Adipocyte (in vitro differentiated cells): ENCODE results near the gene BRD2.
"Not testable (repeated sequence)": the region's sequence is repeated elsewhere in the genome, so short reads cannot be mapped to it uniquely, and the experiment has no call there.

Experiments used
- DNase-seq: peaks from one replicate; pipeline ENCODE4 v3.0.0-alpha.2; 2015; ENCODE audit warnings: low read depth
- H3K27me3 ChIP-seq: replicated peaks from 2 replicates; pipeline ENCODE4 v1.7.0; 2013; ENCODE audit warnings: mild to moderate bottlenecking, low read length, moderate library complexity; ENCODE audit not compliant: control insufficient read depth, insufficient read depth
- H3K36me3 ChIP-seq: 2 replicates; pipeline ENCODE4 v1.7.0; 2013; ENCODE audit warnings: low read length, mild to moderate bottlenecking, moderate library complexity; ENCODE audit not compliant: control insufficient read depth, insufficient read depth, severe bottlenecking
- H3K4me1 ChIP-seq: 2 replicates; pipeline ENCODE4 v1.7.0; 2013; ENCODE audit warnings: mild to moderate bottlenecking, low read length, moderate library complexity; ENCODE audit not compliant: control insufficient read depth, insufficient read depth
- H3K4me3 ChIP-seq: 2 replicates; pipeline ENCODE4 v1.7.0; 2013; ENCODE audit warnings: mild to moderate bottlenecking, low read length, moderate library complexity
- H3K9ac ChIP-seq: 2 replicates; pipeline ENCODE4 v1.7.0; 2013; ENCODE audit warnings: mild to moderate bottlenecking, low read length, moderate library complexity
- H3K9me3 ChIP-seq: 2 replicates; pipeline ENCODE4 v1.7.0; 2013; ENCODE audit warnings: mild to moderate bottlenecking, low read length, moderate library complexity; ENCODE audit not compliant: control insufficient read depth

Gene BRD2

GRCh38 chr6:32940656-32941213, 27.7 kb upstream of the BRD2 start, which contains the start of gene HLA-DMB:
HLA-DMB (minus strand) TSS chr6:32941028; CDS start chr6:32940807, 221 bp downstream.
- no peaks in the 10 kb centered on the region for H3K9me3 ChIP-seq
- DNase-seq = peak; percentile 90
- H3K4me3 ChIP-seq = peak within 1 kb of the TSS; percentile 74
- no peaks in the 10 kb centered on the region for H3K36me3 ChIP-seq
- peak within 1 kb of the TSS; percentile 49 for H3K9ac ChIP-seq
- no peaks in the 10 kb centered on the region for H3K4me1 ChIP-seq
- no peaks in the 10 kb centered on the region for H3K27me3 ChIP-seq

DNA sequence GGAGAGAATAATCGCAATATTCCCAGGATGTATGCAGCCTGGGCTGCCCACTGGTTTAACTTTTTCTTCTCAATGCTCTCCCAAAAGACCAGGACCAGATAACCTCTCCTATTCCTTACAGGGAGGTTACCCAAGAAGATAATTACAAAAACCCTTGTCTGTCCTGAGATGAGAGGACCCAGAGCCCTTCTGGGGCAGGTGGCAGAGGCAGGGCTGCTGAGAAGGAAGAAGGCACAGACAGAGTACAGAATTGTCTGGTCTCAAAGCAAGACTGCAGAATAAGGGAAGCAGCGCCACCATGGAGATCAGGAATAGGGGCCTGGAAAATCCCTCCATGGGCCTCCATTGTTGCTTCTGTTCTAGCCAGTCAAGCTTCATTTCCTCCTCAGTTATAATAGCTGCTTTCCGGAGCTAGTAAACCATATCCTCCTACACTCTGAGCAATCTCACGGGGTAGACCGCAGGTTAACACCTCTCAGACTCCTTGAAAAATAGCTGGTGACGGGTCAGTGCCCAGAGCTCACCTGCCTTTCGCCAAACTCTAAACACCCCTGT, 27.1 kb upstream of the BRD2 start:
- H3K4me1 ChIP-seq = no peaks in the 10 kb centered on the region
- no peak for DNase-seq
- H3K27me3 ChIP-seq = no peaks in the 10 kb centered on the region
- H3K9ac ChIP-seq = no peak overlapping the region
- H3K4me3 ChIP-seq = peak overlapping the region; percentile 74
- no peaks in the 10 kb centered on the region for H3K9me3 ChIP-seq
- H3K36me3 ChIP-seq = no peaks in the 10 kb centered on the region

DNA sequence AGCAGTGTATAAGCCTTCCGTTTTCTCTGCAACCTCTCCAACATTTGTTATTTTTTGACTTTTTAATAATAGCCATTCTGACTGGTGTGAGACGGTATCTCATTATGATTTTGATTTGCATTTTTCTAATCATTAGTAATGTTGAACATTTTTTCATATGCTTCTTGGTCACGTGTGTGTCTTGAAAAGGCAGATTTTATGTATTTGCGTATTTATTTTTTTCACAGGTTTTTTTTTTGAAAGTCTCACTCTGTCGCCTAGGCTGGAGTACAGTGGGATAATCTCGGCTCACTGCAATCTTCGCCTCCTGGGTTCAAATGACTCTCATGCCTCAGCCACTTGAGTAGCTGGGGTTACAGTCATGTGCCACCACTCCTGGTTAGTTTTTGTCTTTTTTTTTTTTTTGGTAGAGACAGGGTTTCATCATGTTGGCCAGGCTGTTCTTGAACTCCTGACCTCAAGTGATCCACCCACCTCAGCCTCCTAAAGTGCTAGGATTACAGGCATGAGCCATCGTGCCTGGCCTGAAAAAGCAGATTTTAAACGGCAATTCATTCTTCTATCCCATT, 25.8 kb upstream of the BRD2 start:
- H3K4me3 ChIP-seq, H3K9ac ChIP-seq, H3K9me3 ChIP-seq, H3K4me1 ChIP-seq, H3K36me3 ChIP-seq, DNase-seq, H3K27me3 ChIP-seq: not testable (repeated sequence)

GRCh38 chr6:32943864-32944649, 24.3 kb upstream of the BRD2 start:
- Histone ChIP-seq H3K4me1 (no peaks in the 10 kb centered on the region), H3K9ac (no peak overlapping the region), H3K9me3 (no peaks in the 10 kb centered on the region), H3K36me3 (no peaks in the 10 kb centered on the region), H3K27me3 (no peaks in the 10 kb centered on the region), H3K4me3 (no peak overlapping the region)
- no peak for DNase-seq

- Histone ChIP-seq H3K4me3 (no peak overlapping the region), H3K4me1 (peaks cover 1% of the 10 kb centered on the region), H3K36me3 (no peaks in the 10 kb centered on the region), H3K9ac (no peak overlapping the region), H3K27me3 (no peaks in the 10 kb centered on the region), H3K9me3 (no peaks in the 10 kb centered on the region)
- no peak for DNase-seq
Measured at GRCh38 chr6:32945108-32945760, 23.2 kb upstream of the BRD2 start.

DNA sequence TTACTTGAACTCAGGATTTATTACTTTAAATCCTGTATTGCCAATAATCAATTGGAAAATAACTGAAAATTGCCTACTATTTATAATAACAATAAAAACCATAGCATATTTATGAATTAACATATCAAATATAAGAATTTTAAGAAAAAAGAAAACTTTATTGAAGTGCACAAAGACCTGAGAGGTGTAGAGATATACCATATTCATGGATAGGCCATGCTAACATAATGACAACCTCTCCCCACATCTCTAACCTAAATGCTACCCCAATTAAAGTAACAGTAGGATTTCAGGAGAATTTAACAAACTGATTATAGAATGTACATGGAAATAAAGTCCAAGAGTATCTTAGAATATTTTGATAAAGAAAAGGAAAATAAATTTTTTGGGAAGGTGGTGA, 22.4 kb upstream of the BRD2 start:
- no peaks in the 10 kb centered on the region for H3K36me3 ChIP-seq
- DNase-seq = no peak
- no peak overlapping the region for H3K9ac ChIP-seq
- H3K4me1 ChIP-seq = peaks cover 5% of the 10 kb centered on the region
- no peak overlapping the region for H3K4me3 ChIP-seq
- no peaks in the 10 kb centered on the region for H3K9me3 ChIP-seq
- H3K27me3 ChIP-seq = no peaks in the 10 kb centered on the region

DNA sequence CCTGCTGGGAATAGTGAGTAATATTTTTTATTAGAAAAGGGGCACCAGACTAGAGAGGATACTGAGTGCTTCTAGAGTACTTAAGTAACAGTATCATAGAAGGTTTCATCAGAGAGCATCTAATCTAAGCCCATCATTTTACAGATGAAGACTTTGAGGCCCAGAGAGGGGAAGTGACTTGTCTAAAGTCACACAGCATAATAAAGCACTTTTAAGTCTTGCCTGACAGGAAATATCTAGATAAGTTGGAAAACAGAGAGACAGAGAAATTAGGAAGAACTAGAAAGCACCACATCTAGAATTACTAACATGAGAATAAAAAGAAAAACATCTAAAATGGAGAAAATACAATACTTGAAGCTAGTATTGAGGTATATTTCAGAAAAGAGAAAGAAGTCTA, 21.5 kb upstream of the BRD2 start:
- Histone ChIP-seq H3K27me3 (no peaks in the 10 kb centered on the region), H3K9me3 (no peaks in the 10 kb centered on the region), H3K36me3 (no peaks in the 10 kb centered on the region), H3K4me1 (peaks cover 5% of the 10 kb centered on the region), H3K4me3 (no peak overlapping the region), H3K9ac (no peak overlapping the region)
- no peak for DNase-seq

GRCh38 chr6:32947552-32948465, 20.6 kb upstream of the BRD2 start:
- peak; percentile 36 for DNase-seq
- H3K36me3 ChIP-seq = no peaks in the 10 kb centered on the region
- H3K9ac ChIP-seq = no peak overlapping the region

GRCh38 chr6:32949113-32949512, 19.3 kb upstream of the BRD2 start:
- Histone ChIP-seq H3K9ac (no peak overlapping the region), H3K4me1 (peaks cover 16% of the 10 kb centered on the region), H3K4me3 (no peak overlapping the region), H3K27me3 (no peaks in the 10 kb centered on the region), H3K9me3 (no peaks in the 10 kb centered on the region), H3K36me3 (no peaks in the 10 kb centered on the region)
- DNase-seq = no peak

More at GRCh38 chr6:32947552-32948465, 20.6 kb upstream of the BRD2 start:
- Histone ChIP-seq H3K4me3 (no peak overlapping the region), H3K9me3 (no peaks in the 10 kb centered on the region), H3K27me3 (no peaks in the 10 kb centered on the region), H3K4me1 (peaks cover 7% of the 10 kb centered on the region)

- no peaks in the 10 kb centered on the region for H3K9me3 ChIP-seq
- H3K36me3 ChIP-seq = no peaks in the 10 kb centered on the region
- DNase-seq = no peak
- peaks cover 19% of the 10 kb centered on the region for H3K4me1 ChIP-seq
- H3K27me3 ChIP-seq = no peaks in the 10 kb centered on the region
- H3K9ac ChIP-seq = no peak overlapping the region
- no peak overlapping the region for H3K4me3 ChIP-seq
Measured at GRCh38 chr6:32950010-32950409, 18.4 kb upstream of the BRD2 start.
